ENCODE results near the gene SCO1.

DNA sequence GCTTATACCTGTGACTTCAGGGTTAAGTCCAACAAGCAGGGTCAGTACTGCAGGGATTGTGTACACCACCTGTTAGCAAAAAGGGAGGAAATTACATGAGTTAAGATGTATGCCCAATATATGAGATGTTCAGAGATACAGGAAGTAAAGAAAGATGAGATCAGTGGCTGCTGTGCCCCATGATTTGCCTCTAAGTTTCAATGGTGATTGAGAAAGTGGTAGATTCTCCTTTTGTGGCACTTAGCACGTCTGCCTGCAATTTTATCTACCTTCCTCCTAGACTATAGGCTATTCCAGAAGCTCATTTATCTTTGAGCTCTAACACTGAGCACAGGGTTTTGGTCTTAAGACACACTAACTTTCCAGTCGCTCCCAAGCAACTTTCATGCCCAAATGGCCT lies 28.9 kb upstream of the SCO1 start:
- TF ChIP-seq EP300 (IDR thresholded peaks at IDR 0.05): no peak
- TF ChIP-seq, protein P1, sequence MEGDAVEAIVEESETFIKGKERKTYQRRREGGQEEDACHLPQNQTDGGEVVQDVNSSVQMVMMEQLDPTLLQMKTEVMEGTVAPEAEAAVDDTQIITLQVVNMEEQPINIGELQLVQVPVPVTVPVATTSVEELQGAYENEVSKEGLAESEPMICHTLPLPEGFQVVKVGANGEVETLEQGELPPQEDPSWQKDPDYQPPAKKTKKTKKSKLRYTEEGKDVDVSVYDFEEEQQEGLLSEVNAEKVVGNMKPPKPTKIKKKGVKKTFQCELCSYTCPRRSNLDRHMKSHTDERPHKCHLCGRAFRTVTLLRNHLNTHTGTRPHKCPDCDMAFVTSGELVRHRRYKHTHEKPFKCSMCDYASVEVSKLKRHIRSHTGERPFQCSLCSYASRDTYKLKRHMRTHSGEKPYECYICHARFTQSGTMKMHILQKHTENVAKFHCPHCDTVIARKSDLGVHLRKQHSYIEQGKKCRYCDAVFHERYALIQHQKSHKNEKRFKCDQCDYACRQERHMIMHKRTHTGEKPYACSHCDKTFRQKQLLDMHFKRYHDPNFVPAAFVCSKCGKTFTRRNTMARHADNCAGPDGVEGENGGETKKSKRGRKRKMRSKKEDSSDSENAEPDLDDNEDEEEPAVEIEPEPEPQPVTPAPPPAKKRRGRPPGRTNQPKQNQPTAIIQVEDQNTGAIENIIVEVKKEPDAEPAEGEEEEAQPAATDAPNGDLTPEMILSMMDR (IDR thresholded peaks at IDR 0.05): no peak
- no peak for TF ChIP-seq POLR2A (IDR thresholded peaks at IDR 0.05)

Data from gastroesophageal sphincter (tissue), 3 donors.